GM12878 (cell line): Measurements from ENCODE around the gene ZNF280A. TPM values are rescaled to one million over a fixed set of nuclear protein-coding genes. Genes with fewer than 3 reads are reported as not detected.

ENCODE experiments used
- ATAC-seq: fragments of 200-7000 bp; cut with Tn5 transposase; 3 replicates; pipeline ENCODE4 v1.9.1; 2020; ENCODE audit warnings: mild to moderate bottlenecking, moderate library complexity
- BruUV-seq: library from RNA; stranded (reverse); fragments of 400-500 nt; replicated peaks from 2 replicates; lab custom pipeline; 2021; lab: Mats Ljungman, UMichigan
- CTCF ChIA-PET: fragments of 300-600 bp; sonication (Branson Sonifier 250); formaldehyde crosslinking; extraction: SDS; loops from one replicate; lab custom pipeline; 2021; ENCODE audit warnings: inconsistent platforms; lab: Yijun Ruan, JAX
- POLR2A ChIA-PET: fragments of 350-600 bp; formaldehyde crosslinking; extraction: SDS; loops from one replicate; lab custom pipeline; 2021; ENCODE audit warnings: inconsistent platforms; lab: Charles Lee
- RAD21 ChIA-PET: fragments of 300-600 bp; sonication (Branson Sonifier 250); formaldehyde crosslinking; loops from one replicate; lab custom pipeline; 2023; ENCODE audit warnings: antibody characterized with exemption; ENCODE audit not compliant: unreplicated experiment; lab: Charles Lee
- SMC1A ChIA-PET: fragments of 300-600 bp; sonication (Branson Sonifier 250); formaldehyde crosslinking; loops from one replicate; lab custom pipeline; 2023; ENCODE audit not compliant: unreplicated experiment, uncharacterized antibody; lab: Charles Lee
- DNase-seq: peaks from one replicate; pipeline ENCODE4 v3.0.0-alpha.2; 2011; ENCODE audit warnings: low read depth, low spot score
- FAIRE-seq: peaks from 3 replicates; lab custom pipeline; 2011; peaks lifted over from hg19 to GRCh38; lab: Jason Lieb, UNC
- H2AFZ ChIP-seq: 2 replicates; pipeline ENCODE4 v1.6.0; 2011; ENCODE audit warnings: low read depth, low read length, control low read depth; ENCODE audit not compliant: control insufficient read depth
- H3K27ac ChIP-seq: 2 replicates; pipeline ENCODE4 v1.5.1; 2011; ENCODE audit warnings: control low read depth; ENCODE audit not compliant: control insufficient read depth, insufficient read depth
- H3K27me3 ChIP-seq, 2 experiments: replicated peaks in 1 of 2; 2 replicates each; pipeline versions ENCODE4 v1.6.0 to v1.6.1; 2011; ENCODE audit warnings: low read length in 1 of 2; ENCODE audit not compliant: control insufficient read depth in 2 of 2, insufficient read depth in 2 of 2
- H3K36me3 ChIP-seq, 2 experiments: 2 replicates each; pipeline ENCODE4 v1.5.1; 2011; ENCODE audit warnings: low read length in 1 of 2; ENCODE audit not compliant: control insufficient read depth in 2 of 2, insufficient read depth in 2 of 2
- H3K4me1 ChIP-seq: 2 replicates; pipeline ENCODE4 v1.6.1; 2011; ENCODE audit warnings: mild to moderate bottlenecking, low read length, moderate library complexity, mixed read lengths; ENCODE audit not compliant: control insufficient read depth, insufficient read depth
- H3K4me2 ChIP-seq: 2 replicates; pipeline ENCODE4 v1.6.0; 2011; ENCODE audit warnings: control low read depth; ENCODE audit not compliant: control insufficient read depth, insufficient read depth
- H3K4me3 ChIP-seq: fragments of 200-600 bp; sonication (generic); 2 replicates; pipeline ENCODE4 v1.5.1; 2016
- H3K79me2 ChIP-seq: 2 replicates; pipeline ENCODE4 v1.6.0; 2011; ENCODE audit warnings: low read length; ENCODE audit not compliant: control insufficient read depth, insufficient read depth
- H3K9ac ChIP-seq: 2 replicates; pipeline ENCODE4 v1.8.0; 2011; ENCODE audit warnings: low read length, control low read depth, mixed read lengths; ENCODE audit not compliant: control insufficient read depth, insufficient read depth
- H3K9me3 ChIP-seq: replicated peaks from 3 replicates; pipeline ENCODE4 v1.5.1; 2011; ENCODE audit warnings: mild to moderate bottlenecking, low read length; ENCODE audit not compliant: control insufficient read depth, insufficient read depth
- H4K20me1 ChIP-seq: 2 replicates; pipeline ENCODE4 v1.6.0; 2011; ENCODE audit not compliant: control insufficient read depth, insufficient read depth
- DPF2 ChIP-seq: fragments of 450-650 bp; IDR thresholded peaks from 2 replicates; pipeline ENCODE4 v1.6.1; 2017; ENCODE audit warnings: mild to moderate bottlenecking
- ETV6 ChIP-seq, 2 experiments: fragments of 450-650 bp in 1 of 2; IDR thresholded peaks in 1 of 2; conservative IDR thresholded peaks in 1 of 2; 2 replicates each; pipeline ENCODE4 v1.6.1; 2014; ENCODE audit warnings: antibody characterized with exemption in 1 of 2, borderline replicate concordance in 1 of 2, low read depth in 1 of 2, mild to moderate bottlenecking in 1 of 2, moderate library complexity in 1 of 2
- HDGF ChIP-seq: fragments of 450-650 bp; IDR thresholded peaks from 2 replicates; pipeline ENCODE4 v1.6.1; 2016; ENCODE audit warnings: antibody characterized with exemption
- IKZF1 ChIP-seq: fragments of 450-650 bp; conservative IDR thresholded peaks from 2 replicates; pipeline ENCODE4 v1.6.1; 2017; ENCODE audit warnings: antibody characterized with exemption, mild to moderate bottlenecking
- IKZF2 ChIP-seq, 2 experiments: fragments of 450-650 bp; IDR thresholded peaks; 2 replicates each; pipeline ENCODE4 v1.6.1; 2017; ENCODE audit warnings: mild to moderate bottlenecking in 2 of 2, moderate library complexity in 2 of 2
- MEF2B ChIP-seq: fragments of 450-650 bp; IDR thresholded peaks from 2 replicates; pipeline ENCODE4 v1.6.1; 2018; ENCODE audit warnings: mild to moderate bottlenecking, moderate library complexity; ENCODE audit not compliant: partially characterized antibody, poor library complexity, severe bottlenecking
- WGBS: methylation state at CpG from one replicate; pipeline ENCODE4 v1.1.6; 2016; ENCODE audit warnings: low lambda C conversion rate; ENCODE audit not compliant: insufficient replicate concordance, insufficient coverage; ENCODE audit errors: missing lambda C conversion rate; 5-methylcytosine and 5-hydroxymethylcytosine counted together
- in situ Hi-C: fragments of 300-500 bp; cut with MboI; formaldehyde crosslinking; loops from 9 replicates; pipeline ENCODE4 v1.14.3; 2018; ENCODE audit warnings: mixed read lengths
- intact Hi-C: fragments of 100-400 bp; cut with micrococcal nuclease; formaldehyde crosslinking; loops from one replicate; pipeline ENCODE4 v1.14.2; 2022; ENCODE audit not compliant: unreplicated experiment
- polyA plus RNA-seq, 11 experiments: library from polyadenylated mRNA; depleted of rRNA in 4 of 11; unstranded in 6 of 11; stranded (reverse) in 5 of 11; fragments of >200 nt; fragmentation: Nextera tagmentation in 4 of 11; fragmentation: Illumina TruSeq in 1 of 11; extraction: Ambion mirVana in 4 of 11; extraction: Trizol in 1 of 11; gene quantifications; 1 replicate in 1 of 11; 2 replicates in 10 of 11; pipeline versions ENCODE4 v1.2.1 to v1.2.3, GENCODE V29; 2011 to 2016; ENCODE audit warnings: inconsistent platforms in 2 of 11, missing spikeins in 2 of 11, low read depth in 1 of 11
- total RNA-seq, 4 experiments: library from RNA; depleted of rRNA in 3 of 4; stranded (reverse); fragments of >200 nt in 3 of 4; fragmentation: Illumina TruSeq in 1 of 4; extraction: Trizol in 1 of 4; gene quantifications; 2 replicates each; pipeline versions ENCODE4 v1.2.1 to v1.2.3, GENCODE V29; 2013 to 2021
- TF ChIP-seq, protein P1 (sequence below): fragments of 450-650 bp; formaldehyde crosslinking; IDR thresholded peaks from 2 replicates; pipeline ENCODE4 v1.5.0; 2022; ENCODE audit warnings: mild to moderate bottlenecking, missing genetic modification characterization

ZNF280A gene
- total and polyA plus RNA-seq, 10 of the 15 experiments (the other 5 are each of a cell fraction or from before 2014, with no cell fraction given), result 0.03 to 0.06 TPM; not detected in 8

DNA sequence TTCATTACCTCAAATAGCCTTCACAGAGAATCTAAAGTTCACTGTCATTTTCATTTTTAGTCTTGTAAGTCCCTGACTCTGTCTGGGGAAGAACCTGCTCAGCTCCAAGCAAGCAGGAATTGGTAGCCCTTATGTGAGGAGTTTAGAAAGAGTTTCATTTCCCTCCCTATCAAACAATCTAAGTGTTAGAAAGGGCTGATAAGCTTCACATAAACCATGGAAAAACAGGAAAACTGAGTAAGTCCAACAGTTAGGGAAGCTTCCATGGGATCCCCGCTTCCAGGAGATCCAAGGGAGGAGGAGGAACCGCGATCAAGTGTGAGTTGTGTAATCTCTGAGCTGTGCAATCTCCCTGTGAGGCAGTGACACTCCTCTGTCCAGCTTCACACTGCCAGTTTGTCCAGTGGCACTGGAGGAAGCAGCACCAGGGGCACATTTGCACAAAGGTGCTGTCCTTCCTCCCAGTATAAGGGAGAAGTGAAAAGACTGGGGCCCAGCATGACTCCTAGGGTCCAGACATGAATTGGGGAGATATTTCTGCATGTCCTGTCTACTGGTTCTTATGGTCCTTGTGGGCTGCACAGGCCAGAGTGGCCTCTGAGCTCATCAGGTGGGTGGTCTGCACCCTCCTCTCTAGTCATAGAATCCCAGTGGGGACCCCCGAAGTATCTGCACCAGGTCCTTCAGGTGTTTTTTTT is 34.7 kb upstream of the ZNF280A start:
- Histone ChIP-seq H3K9me3 (no peaks in the 10 kb centered on the region), H3K27me3 (no peaks in the 10 kb centered on the region), H3K4me1 (0 out of 2 replicates have a peak, but pooled peaks cover 4% of the 10 kb centered on the region), H4K20me1 (no peaks in the 10 kb centered on the region), H2AFZ (no peak overlapping the region), H3K27ac (no peak overlapping the region), H3K4me2 (0 out of 2 replicates have a peak overlapping the region, but pooled peaks have one; percentile 17), H3K4me3 (no peak overlapping the region), H3K36me3 (no peaks in the 10 kb centered on the region), H3K79me2 (no peaks in the 10 kb centered on the region), H3K9ac (no peak overlapping the region)
- intact Hi-C loops (loop anchor here (10.0 kb wide), 1 partner anchor 130 kb away; no protein-coding TSS in a partner anchor), in situ Hi-C loops (no loop called here)
- WGBS, result 77% methylated on average over 4 of the region's 4 CpGs
- ChIA-PET SMC1A (interaction anchor here (0.8 to 1.6 kb wide), 6 partner anchors 9 to 124 kb away, joined by 3 to 7 read pairs (median 3); no protein-coding TSS in a partner anchor), RAD21 (interaction anchor here (0.7 to 1.5 kb wide), 7 partner anchors 89 to 197 kb away, joined by 3 to 7 read pairs (median 3); no protein-coding TSS in a partner anchor), CTCF (interaction anchor here (0.6 to 3.5 kb wide), 9 partner anchors 19 to 510 kb away, joined by 3 to 21 read pairs (median 3); partner anchors contain the start of gene ZNF280B), POLR2A (interaction anchor here (0.5 kb wide), 1 partner anchor 75 kb away, joined by 5 read pairs; no protein-coding TSS in a partner anchor)
- FAIRE-seq, result no peak
- ATAC-seq, result peak; percentile 73
- TF ChIP-seq, protein P1, sequence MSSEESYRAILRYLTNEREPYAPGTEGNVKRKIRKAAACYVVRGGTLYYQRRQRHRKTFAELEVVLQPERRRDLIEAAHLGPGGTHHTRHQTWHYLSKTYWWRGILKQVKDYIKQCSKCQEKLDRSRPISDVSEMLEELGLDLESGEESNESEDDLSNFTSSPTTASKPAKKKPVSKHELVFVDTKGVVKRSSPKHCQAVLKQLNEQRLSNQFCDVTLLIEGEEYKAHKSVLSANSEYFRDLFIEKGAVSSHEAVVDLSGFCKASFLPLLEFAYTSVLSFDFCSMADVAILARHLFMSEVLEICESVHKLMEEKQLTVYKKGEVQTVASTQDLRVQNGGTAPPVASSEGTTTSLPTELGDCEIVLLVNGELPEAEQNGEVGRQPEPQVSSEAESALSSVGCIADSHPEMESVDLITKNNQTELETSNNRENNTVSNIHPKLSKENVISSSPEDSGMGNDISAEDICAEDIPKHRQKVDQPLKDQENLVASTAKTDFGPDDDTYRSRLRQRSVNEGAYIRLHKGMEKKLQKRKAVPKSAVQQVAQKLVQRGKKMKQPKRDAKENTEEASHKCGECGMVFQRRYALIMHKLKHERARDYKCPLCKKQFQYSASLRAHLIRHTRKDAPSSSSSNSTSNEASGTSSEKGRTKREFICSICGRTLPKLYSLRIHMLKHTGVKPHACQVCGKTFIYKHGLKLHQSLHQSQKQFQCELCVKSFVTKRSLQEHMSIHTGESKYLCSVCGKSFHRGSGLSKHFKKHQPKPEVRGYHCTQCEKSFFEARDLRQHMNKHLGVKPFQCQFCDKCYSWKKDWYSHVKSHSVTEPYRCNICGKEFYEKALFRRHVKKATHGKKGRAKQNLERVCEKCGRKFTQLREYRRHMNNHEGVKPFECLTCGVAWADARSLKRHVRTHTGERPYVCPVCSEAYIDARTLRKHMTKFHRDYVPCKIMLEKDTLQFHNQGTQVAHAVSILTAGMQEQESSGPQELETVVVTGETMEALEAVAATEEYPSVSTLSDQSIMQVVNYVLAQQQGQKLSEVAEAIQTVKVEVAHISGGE, result no peak
- TF ChIP-seq IKZF2 (IDR thresholded peaks at IDR 0.05), result peak; percentile 43 to 44; a peak in 2 of 4 replicates
- TF ChIP-seq HDGF, result no peak
- peak; percentile 66 for TF ChIP-seq IKZF1
- TF ChIP-seq DPF2, result 0 out of 2 replicates have a peak, but pooled peaks have one; percentile 36
- TF ChIP-seq MEF2B, result peak; percentile 24
- TF ChIP-seq ETV6 (conservative IDR thresholded peaks at IDR 0.05 in 1 of 2, IDR thresholded peaks at IDR 0.05 in 1 of 2; ENCODE audit: borderline replicate concordance in 1 of 2, low read depth in 1 of 2), result no peak
- no peak for DNase-seq
- BruUV-seq, result no TSS peak
